Central memory CD8-positive, alpha-beta T cell (primary cell): ENCODE results near the gene ACCSL.

ENCODE experiments used
- ATAC-seq: fragments of 150-1000 bp; cut with Tn5 transposase; replicated peaks from 2 replicates; pipeline ENCODE4 v1.10.0; 2022; ENCODE audit warnings: mild to moderate bottlenecking, moderate FRiP score, moderate number of reproducible peaks; ENCODE audit not compliant: poor library complexity, severe bottlenecking; ENCODE audit errors: extremely low read depth
- DNase-seq, 2 donors: peaks; one replicate each; pipeline ENCODE4 v3.0.0; 2021; ENCODE audit warnings: low spot score in 2 of 2
- H3K27ac Mint-ChIP-seq: one replicate; pipeline ENCODE4 v1.8.0; 2022; ENCODE audit warnings: low read depth, mild to moderate bottlenecking, moderate library complexity, mixed read lengths
- H3K27me3 Mint-ChIP-seq: one replicate; pipeline ENCODE4 v1.8.0; 2022; ENCODE audit warnings: mixed read lengths
- H3K36me3 Mint-ChIP-seq: one replicate; pipeline ENCODE4 v1.8.0; 2022; ENCODE audit warnings: mild to moderate bottlenecking, moderate library complexity, mixed read lengths; ENCODE audit not compliant: insufficient read depth
- H3K4me1 Mint-ChIP-seq: one replicate; pipeline ENCODE4 v1.8.0; 2022; ENCODE audit warnings: mixed read lengths
- H3K4me3 Mint-ChIP-seq: one replicate; pipeline ENCODE4 v1.8.0; 2022; ENCODE audit warnings: mild to moderate bottlenecking, moderate library complexity, mixed read lengths
- H3K9me3 Mint-ChIP-seq: one replicate; pipeline ENCODE4 v1.8.0; 2022; ENCODE audit warnings: mixed read lengths

The ACCSL gene

DNA sequence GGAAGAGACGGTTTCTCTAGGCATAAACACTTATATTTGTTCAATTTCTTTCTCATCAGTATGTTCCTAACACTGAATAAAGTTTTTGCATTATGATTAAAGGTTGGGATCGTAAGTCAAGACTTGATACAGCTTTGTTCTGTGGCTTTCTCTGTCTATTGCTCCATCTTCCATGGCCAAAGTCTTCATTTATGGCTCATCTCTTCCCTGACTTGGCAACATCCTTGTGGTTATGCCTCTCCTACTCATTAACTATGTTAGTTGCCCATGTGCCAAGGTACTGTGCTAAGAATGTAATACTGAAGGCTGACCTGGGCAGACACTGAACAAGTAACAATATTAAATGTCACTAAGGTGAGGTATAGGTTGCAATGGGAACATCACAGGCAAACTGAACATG is 1.6 kb upstream of the ACCSL start:
- ATAC-seq (no peak), DNase-seq (no peak)
- H3K27ac Mint-ChIP-seq: no peak overlapping the region
- H3K4me3 Mint-ChIP-seq: no peak overlapping the region
- no peaks in the 10 kb centered on the region for H3K27me3 Mint-ChIP-seq
- H3K4me1 Mint-ChIP-seq: no peaks in the 10 kb centered on the region
- no peaks in the 10 kb centered on the region for H3K36me3 Mint-ChIP-seq
- H3K9me3 Mint-ChIP-seq: no peaks in the 10 kb centered on the region

DNA sequence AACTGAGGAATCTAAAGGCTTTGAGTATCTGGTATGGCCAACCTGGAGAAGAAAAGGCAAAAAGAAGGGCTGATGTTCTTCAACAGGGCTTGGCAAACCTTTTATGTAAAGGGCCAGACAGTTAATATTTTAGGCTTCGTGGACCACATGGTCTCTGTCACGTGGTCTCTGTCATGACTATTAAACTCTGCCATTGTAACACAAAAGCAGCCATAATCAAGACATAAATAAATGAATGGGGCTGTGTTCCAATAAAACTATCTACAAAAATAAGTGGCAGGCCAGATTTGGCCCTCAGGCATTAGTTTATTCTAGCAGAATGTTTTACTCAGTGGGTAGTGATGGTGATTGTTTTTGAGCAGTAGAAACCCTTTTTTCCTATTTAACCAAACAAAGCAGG is 483 bp upstream of the ACCSL start:
- H3K27me3 Mint-ChIP-seq: no peaks in the 10 kb centered on the region
- H3K9me3 Mint-ChIP-seq: no peaks in the 10 kb centered on the region
- DNase-seq: no peak
- no peak overlapping the region for H3K4me3 Mint-ChIP-seq
- no peak for ATAC-seq
- no peaks in the 10 kb centered on the region for H3K4me1 Mint-ChIP-seq
- no peak overlapping the region for H3K27ac Mint-ChIP-seq
- no peaks in the 10 kb centered on the region for H3K36me3 Mint-ChIP-seq

DNA sequence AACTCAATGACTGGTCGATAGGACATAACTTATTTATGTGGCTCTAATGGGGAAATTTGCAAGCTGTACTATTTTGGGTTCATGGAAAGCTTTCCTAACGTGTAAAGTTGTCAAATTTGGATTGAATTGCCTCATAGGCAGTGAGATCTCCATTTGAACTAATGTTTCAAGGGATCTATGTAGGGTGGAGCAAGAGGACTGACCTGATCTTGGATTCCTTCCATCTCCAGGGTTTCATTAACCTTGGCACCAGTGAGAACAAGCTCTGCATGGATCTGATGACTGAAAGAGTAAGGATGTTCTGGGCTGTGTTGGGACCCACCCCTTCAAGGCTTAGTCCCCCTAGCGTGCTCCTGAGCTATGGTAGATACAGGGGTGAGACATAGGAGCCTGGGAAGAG is 2.1 kb downstream of the ACCSL start:
- H3K27ac Mint-ChIP-seq: no peak overlapping the region
- H3K36me3 Mint-ChIP-seq: peaks cover 1% of the 10 kb centered on the region

GRCh38 chr11:44051171-44051570 is 3.4 kb downstream of the ACCSL start:
- H3K36me3 Mint-ChIP-seq: peaks cover 1% of the 10 kb centered on the region
- no peaks in the 10 kb centered on the region for H3K9me3 Mint-ChIP-seq
- no peaks in the 10 kb centered on the region for H3K4me1 Mint-ChIP-seq
- H3K27me3 Mint-ChIP-seq: no peaks in the 10 kb centered on the region
- no peak overlapping the region for H3K27ac Mint-ChIP-seq
- no peak overlapping the region for H3K4me3 Mint-ChIP-seq
- ATAC-seq: no peak
- DNase-seq: no peak

More for the DNA sequence above, 2.1 kb downstream of the ACCSL start:
- no peak overlapping the region for H3K4me3 Mint-ChIP-seq
- no peaks in the 10 kb centered on the region for H3K9me3 Mint-ChIP-seq
- ATAC-seq (no peak), DNase-seq (no peak)
- no peaks in the 10 kb centered on the region for H3K4me1 Mint-ChIP-seq
- H3K27me3 Mint-ChIP-seq: no peaks in the 10 kb centered on the region

DNA sequence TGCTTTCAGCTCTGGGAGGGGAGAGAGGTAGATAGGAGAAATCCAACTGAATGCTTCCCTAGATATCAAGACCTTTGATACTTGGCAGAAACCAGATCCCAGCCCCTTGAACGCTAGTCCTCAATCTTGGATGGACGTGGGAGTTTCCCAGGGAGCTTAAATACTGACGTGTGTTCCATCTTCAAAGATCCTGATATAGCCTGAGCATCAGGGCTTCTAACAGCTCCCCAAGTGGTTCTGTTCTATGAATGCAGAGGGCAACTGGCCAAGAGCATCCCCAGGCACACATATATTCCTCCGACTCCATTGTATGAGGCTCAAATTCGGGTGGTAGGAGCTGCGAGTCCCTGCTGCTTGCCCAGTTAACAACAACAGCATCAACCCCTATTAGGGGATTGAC is 9.6 kb downstream of the ACCSL start:
- Mint-ChIP-seq H3K4me3 (no peak overlapping the region), H3K4me1 (no peaks in the 10 kb centered on the region), H3K27me3 (no peaks in the 10 kb centered on the region), H3K9me3 (no peaks in the 10 kb centered on the region), H3K36me3 (peaks cover 1% of the 10 kb centered on the region), H3K27ac (no peak overlapping the region)
- no peak for DNase-seq
- no peak for ATAC-seq

GRCh38 chr11:44058275-44058674 is 10.5 kb downstream of the ACCSL start:
- Mint-ChIP-seq H3K4me3 (no peak overlapping the region), H3K9me3 (no peaks in the 10 kb centered on the region)
- ATAC-seq: no peak

GRCh38 chr11:44065161-44065661 is 17.4 kb downstream of the ACCSL start:
- peaks cover 9% of the 10 kb centered on the region for H3K36me3 Mint-ChIP-seq
- no peak for ATAC-seq
- no peaks in the 10 kb centered on the region for H3K27me3 Mint-ChIP-seq
- no peak for DNase-seq
- peak overlapping the region; percentile 89 for H3K27ac Mint-ChIP-seq
- H3K4me1 Mint-ChIP-seq: peaks cover 26% of the 10 kb centered on the region
- H3K4me3 Mint-ChIP-seq: peak overlapping the region; percentile 85
- H3K9me3 Mint-ChIP-seq: no peaks in the 10 kb centered on the region

More at GRCh38 chr11:44058275-44058674, 10.5 kb downstream of the ACCSL start:
- H3K36me3 Mint-ChIP-seq: no peaks in the 10 kb centered on the region
- no peak for DNase-seq
- no peaks in the 10 kb centered on the region for H3K27me3 Mint-ChIP-seq
- H3K4me1 Mint-ChIP-seq: no peaks in the 10 kb centered on the region
- no peak overlapping the region for H3K27ac Mint-ChIP-seq

DNA sequence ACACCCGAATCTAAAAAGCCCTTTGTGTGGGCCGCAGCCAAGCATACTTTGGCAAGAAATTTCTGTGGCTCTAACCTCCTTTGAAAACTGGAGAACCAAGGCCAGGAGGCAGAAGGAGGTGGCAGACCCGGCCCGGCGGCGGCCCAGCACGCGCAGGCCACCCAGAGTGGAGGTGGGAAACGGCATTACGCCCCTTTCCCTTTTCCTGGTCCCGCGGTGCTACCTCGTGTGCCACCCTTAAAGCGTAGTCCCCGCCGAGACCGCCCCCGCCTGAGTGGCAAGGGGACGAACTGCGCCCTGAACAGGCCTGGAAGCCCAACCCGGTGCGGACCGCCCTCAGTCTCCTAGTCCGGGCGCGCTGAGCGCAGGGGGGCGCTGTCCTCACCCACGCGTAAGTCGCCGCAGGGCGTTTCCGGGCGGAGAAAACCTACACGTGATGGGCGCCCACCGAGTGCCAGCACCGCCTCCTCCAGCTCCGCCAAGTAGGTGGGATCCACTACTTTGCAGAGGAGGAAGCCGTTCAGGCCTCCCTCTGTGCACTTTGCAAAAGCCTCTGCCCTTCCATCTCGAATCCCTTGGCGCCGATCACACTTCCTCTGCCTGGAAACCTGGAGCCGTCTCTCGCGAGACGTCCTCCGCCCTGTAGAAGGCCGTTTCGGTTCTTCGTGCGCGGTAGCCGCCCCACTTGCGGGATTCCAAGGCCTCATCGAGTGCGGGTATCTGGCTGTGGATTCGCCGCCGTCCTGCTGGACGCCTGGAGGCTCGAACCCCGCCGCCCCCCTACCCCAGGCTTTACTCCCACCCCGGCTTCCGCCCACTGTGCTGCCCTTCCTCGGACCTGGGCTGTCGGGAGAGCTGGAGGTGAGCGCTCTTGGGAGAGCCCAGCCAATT is 18.3 kb downstream of the ACCSL start, which contains the start of gene ACCS:
ACCS (plus strand) TSS at position 430 of the 891 bp plus-strand sequence. CDS start 1,358 bp downstream, outside the sequence.
- H3K36me3 Mint-ChIP-seq: peaks cover 9% of the 10 kb centered on the region
- H3K27ac Mint-ChIP-seq: peak within 1 kb of the TSS; percentile 89
- H3K4me1 Mint-ChIP-seq: peaks cover 26% of the 10 kb centered on the region
- DNase-seq: peak; percentile 86 to 88
- H3K27me3 Mint-ChIP-seq: no peaks in the 10 kb centered on the region
- H3K4me3 Mint-ChIP-seq: peak within 1 kb of the TSS; percentile 85
- no peaks in the 10 kb centered on the region for H3K9me3 Mint-ChIP-seq
- ATAC-seq: peak; percentile 96

DNA sequence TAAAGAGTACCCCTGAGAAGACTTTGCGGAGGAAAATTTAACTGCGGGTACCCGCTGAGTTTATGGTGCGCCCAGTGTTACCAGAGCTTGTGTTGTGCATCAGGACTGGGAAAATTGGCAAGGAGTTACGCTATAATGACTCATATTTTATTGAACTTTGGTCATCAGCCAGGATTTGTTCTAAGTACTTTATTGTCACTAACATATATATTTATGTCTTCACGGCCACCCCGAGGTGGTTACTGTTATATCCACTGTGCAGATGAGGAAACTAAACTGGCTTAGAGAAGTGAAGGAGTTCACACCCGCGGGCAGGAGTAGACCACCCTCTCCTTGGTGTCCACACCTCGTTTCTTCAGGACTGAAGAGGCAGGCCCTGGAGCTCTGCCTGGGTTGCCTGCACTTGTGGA is 19.0 kb downstream of the ACCSL start:
- H3K27me3 Mint-ChIP-seq: no peaks in the 10 kb centered on the region
- ATAC-seq: no peak
- H3K4me1 Mint-ChIP-seq: peaks cover 26% of the 10 kb centered on the region
- no peak for DNase-seq
- no peaks in the 10 kb centered on the region for H3K9me3 Mint-ChIP-seq
- peak overlapping the region; percentile 85 for H3K4me3 Mint-ChIP-seq
- H3K27ac Mint-ChIP-seq: peak overlapping the region; percentile 89
- H3K36me3 Mint-ChIP-seq: peaks cover 11% of the 10 kb centered on the region

GRCh38 chr11:44067266-44067665 is 19.5 kb downstream of the ACCSL start:
- Mint-ChIP-seq H3K4me3 (peak overlapping the region; percentile 85), H3K4me1 (peaks cover 26% of the 10 kb centered on the region), H3K27ac (no peak overlapping the region), H3K27me3 (no peaks in the 10 kb centered on the region), H3K9me3 (no peaks in the 10 kb centered on the region), H3K36me3 (peaks cover 11% of the 10 kb centered on the region)
- DNase-seq: no peak
- ATAC-seq: no peak

DNA sequence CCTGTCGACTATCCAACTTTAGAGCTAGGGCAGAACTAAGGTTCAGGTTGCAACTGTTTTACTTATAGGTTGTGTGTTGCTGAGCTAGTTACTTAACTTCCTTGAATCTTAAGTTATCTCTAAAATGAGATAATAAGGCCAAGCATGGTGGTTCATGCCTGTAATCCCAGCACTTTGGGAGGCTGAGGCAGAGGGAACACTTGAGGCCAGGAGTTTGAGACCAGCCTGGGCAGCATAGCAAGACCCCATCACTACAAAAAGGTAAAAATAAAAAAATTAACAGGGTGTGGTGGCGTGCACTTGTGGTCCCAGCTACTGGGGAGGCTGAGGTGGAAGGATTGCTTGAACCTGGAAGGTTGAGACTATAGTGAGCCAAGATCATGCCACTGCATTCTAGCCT is 20.4 kb downstream of the ACCSL start:
- peaks cover 26% of the 10 kb centered on the region for H3K4me1 Mint-ChIP-seq

GRCh38 chr11:44071157-44071556 is 23.4 kb downstream of the ACCSL start:
- H3K9me3 Mint-ChIP-seq: no peaks in the 10 kb centered on the region

More for the DNA sequence above, 20.4 kb downstream of the ACCSL start:
- no peaks in the 10 kb centered on the region for H3K9me3 Mint-ChIP-seq
- ATAC-seq (no peak), DNase-seq (no peak)
- H3K27ac Mint-ChIP-seq: no peak overlapping the region
- no peak overlapping the region for H3K4me3 Mint-ChIP-seq
- H3K27me3 Mint-ChIP-seq: no peaks in the 10 kb centered on the region
- H3K36me3 Mint-ChIP-seq: peaks cover 11% of the 10 kb centered on the region

More at GRCh38 chr11:44071157-44071556, 23.4 kb downstream of the ACCSL start:
- Mint-ChIP-seq H3K4me3 (no peak overlapping the region), H3K36me3 (peaks cover 9% of the 10 kb centered on the region), H3K4me1 (peaks cover 21% of the 10 kb centered on the region), H3K27ac (no peak overlapping the region), H3K27me3 (no peaks in the 10 kb centered on the region)
- ATAC-seq (no peak), DNase-seq (no peak)
